SK-N-SH (cell line): ENCODE measurements around the gene ADAMTS4.

Source experiments
- CTCF ChIP-seq: fragments of 200-600 bp; sonication (generic); IDR thresholded peaks from 2 replicates; pipeline ENCODE4 v1.6.1; 2017; ENCODE audit warnings: antibody characterized with exemption, mild to moderate bottlenecking, moderate library complexity
- EZH2phosphoT487 ChIP-seq: fragments of 200-600 bp; sonication (generic); IDR thresholded peaks from 2 replicates; pipeline ENCODE4 v1.6.1; 2017; ENCODE audit warnings: low read depth, mixed run types, mild to moderate bottlenecking, antibody characterized with exemption, moderate library complexity, borderline replicate concordance
- GABPA ChIP-seq: IDR thresholded peaks from 2 replicates; pipeline ENCODE4 v1.4.0; 2012; ENCODE audit warnings: low read depth, mild to moderate bottlenecking
- NFIC ChIP-seq: IDR thresholded peaks from 2 replicates; pipeline ENCODE4 v1.4.0; 2012; ENCODE audit warnings: borderline replicate concordance
- NRF1 ChIP-seq: IDR thresholded peaks from 2 replicates; pipeline ENCODE4 v1.6.1; 2012; ENCODE audit warnings: low read depth, mild to moderate bottlenecking, low read length
- POLR2AphosphoS5 ChIP-seq: IDR thresholded peaks from 2 replicates; pipeline ENCODE4 v1.6.1; 2012; ENCODE audit warnings: low read depth, low read length
- RFX5 ChIP-seq: IDR thresholded peaks from 2 replicates; pipeline ENCODE4 v1.6.1; 2012; ENCODE audit warnings: mild to moderate bottlenecking, improper control_type of control experiment, low read length
- SIN3A ChIP-seq: IDR thresholded peaks from 2 replicates; pipeline ENCODE4 v1.6.1; 2012; ENCODE audit warnings: low read depth, mild to moderate bottlenecking, low read length, moderate library complexity, borderline replicate concordance
- SMC3 ChIP-seq: IDR thresholded peaks from 2 replicates; pipeline ENCODE4 v1.6.1; 2012; ENCODE audit warnings: low read depth, low read length, improper control_type of control experiment
- USF1 ChIP-seq: IDR thresholded peaks from 2 replicates; pipeline ENCODE4 v1.4.0; 2012; ENCODE audit warnings: low read depth, borderline replicate concordance

- TF ChIP-seq SMC3: no peak
- no peak for TF ChIP-seq NRF1
- no peak for TF ChIP-seq CTCF
- no peak for TF ChIP-seq GABPA
- TF ChIP-seq SIN3A: no peak
- TF ChIP-seq NFIC: no peak
- no peak for TF ChIP-seq POLR2AphosphoS5
- TF ChIP-seq USF1: no peak
- TF ChIP-seq EZH2phosphoT487: no peak
- no peak for TF ChIP-seq RFX5
Measured at GRCh38 chr1:161187311-161187710, 11.5 kb downstream of the ADAMTS4 start.
